IMR-90 (cell line): Measurements from ENCODE around the gene RIC3. TPM values are rescaled to one million over a fixed set of nuclear protein-coding genes. Genes with fewer than 3 reads are reported as not detected.

Experiments used
- ATAC-seq: fragments of 200-7000 bp; cut with Tn5 transposase; 2 replicates; pipeline ENCODE4 v1.9.1; 2020; ENCODE audit warnings: low read depth, mild to moderate bottlenecking, moderate library complexity
- BruUV-seq: library from RNA; stranded (reverse); fragments of 400-500 nt; replicated peaks from 2 replicates; lab custom pipeline; 2021; lab: Mats Ljungman, UMichigan
- CTCF ChIA-PET: fragments of 300-600 bp; formaldehyde crosslinking; extraction: SDS; loops from one replicate; lab custom pipeline; 2021; ENCODE audit warnings: antibody characterized with exemption; lab: Yijun Ruan, JAX
- POLR2A ChIA-PET: fragments of 300-600 bp; sonication (Branson Sonifier 250); formaldehyde crosslinking; loops from one replicate; lab custom pipeline; 2022; ENCODE audit warnings: antibody characterized with exemption; ENCODE audit not compliant: unreplicated experiment; lab: Charles Lee
- DNase-seq: peaks from one replicate; pipeline ENCODE4 v3.0.0; 2013
- H2AFZ ChIP-seq: replicated peaks from 2 replicates; pipeline ENCODE3; 2013; ENCODE audit warnings: low read length, mild to moderate bottlenecking; ENCODE audit not compliant: poor library complexity
- H2AK5ac ChIP-seq: 2 replicates; pipeline ENCODE4 v1.6.1; 2013; ENCODE audit warnings: low read depth, low read length, inconsistent platforms
- H2AK9ac ChIP-seq: replicated peaks from 2 replicates; pipeline ENCODE3; 2013; ENCODE audit warnings: mild to moderate bottlenecking, low read depth, low read length, moderate library complexity; ENCODE audit not compliant: poor library complexity
- H2BK120ac ChIP-seq: 2 replicates; pipeline ENCODE4 v1.6.1; 2013; ENCODE audit warnings: low read depth, low read length, inconsistent platforms
- H2BK15ac ChIP-seq: 3 replicates; pipeline ENCODE4 v1.6.1; 2013; ENCODE audit warnings: low read depth, low read length, inconsistent platforms
- H2BK20ac ChIP-seq: 2 replicates; pipeline ENCODE4 v1.6.1; 2013; ENCODE audit warnings: low read depth, mild to moderate bottlenecking, inconsistent platforms, low read length, moderate library complexity
- H2BK5ac ChIP-seq: 2 replicates; pipeline ENCODE4 v1.6.1; 2013; ENCODE audit warnings: mild to moderate bottlenecking, low read depth, low read length, inconsistent platforms; ENCODE audit not compliant: poor library complexity, severe bottlenecking
- H3K14ac ChIP-seq: replicated peaks from 2 replicates; pipeline ENCODE4 v1.6.1; 2013; ENCODE audit warnings: low read depth, low read length, inconsistent platforms
- H3K18ac ChIP-seq: 2 replicates; pipeline ENCODE4 v1.6.1; 2013; ENCODE audit warnings: low read depth, low read length, control low read depth
- H3K23ac ChIP-seq: 2 replicates; pipeline ENCODE4 v1.6.1; 2013; ENCODE audit warnings: low read depth, low read length, inconsistent platforms
- H3K27ac ChIP-seq: 2 replicates; pipeline ENCODE4 v1.5.1; 2013; ENCODE audit warnings: mild to moderate bottlenecking, control low read depth, low read length; ENCODE audit not compliant: insufficient read depth
- H3K27me3 ChIP-seq: 2 replicates; pipeline ENCODE4 v1.6.1; 2013; ENCODE audit warnings: low read length; ENCODE audit not compliant: control insufficient read depth, insufficient read depth
- H3K36me3 ChIP-seq: 2 replicates; pipeline ENCODE4 v1.6.1; 2013; ENCODE audit warnings: low read length, mixed read lengths; ENCODE audit not compliant: control insufficient read depth, insufficient read depth
- H3K4ac ChIP-seq: 2 replicates; pipeline ENCODE4 v1.6.1; 2013; ENCODE audit warnings: low read depth, low read length, inconsistent platforms
- H3K4me1 ChIP-seq: 2 replicates; pipeline ENCODE4 v1.6.1; 2013; ENCODE audit warnings: low read length, mixed read lengths; ENCODE audit not compliant: control insufficient read depth, insufficient read depth
- H3K4me2 ChIP-seq: 2 replicates; pipeline ENCODE4 v1.6.1; 2013; ENCODE audit warnings: low read depth, mild to moderate bottlenecking, control low read depth, low read length, moderate library complexity
- H3K4me3 ChIP-seq: 2 replicates; pipeline ENCODE4 v1.5.1; 2013; ENCODE audit warnings: low read depth, mild to moderate bottlenecking, control low read depth, low read length, moderate library complexity; ENCODE audit not compliant: insufficient read depth
- H3K56ac ChIP-seq: 2 replicates; pipeline ENCODE4 v1.6.1; 2013; ENCODE audit warnings: low read length, inconsistent platforms; ENCODE audit not compliant: insufficient read depth; ENCODE audit errors: extremely low read depth
- H3K79me1 ChIP-seq, 2 experiments: 2 replicates each; pipeline ENCODE4 v1.6.1; 2013; ENCODE audit warnings: low read length in 2 of 2, inconsistent platforms in 1 of 2, low read depth in 1 of 2
- H3K9ac ChIP-seq: 2 replicates; pipeline ENCODE4 v1.6.1; 2013; ENCODE audit warnings: low read depth, low read length, control low read depth
- H3K9me1 ChIP-seq: 2 replicates; pipeline ENCODE4 v1.6.1; 2013; ENCODE audit warnings: low read length, inconsistent platforms; ENCODE audit not compliant: insufficient read depth
- H3K9me3 ChIP-seq: 2 replicates; pipeline ENCODE4 v1.6.1; 2013; ENCODE audit warnings: low read length; ENCODE audit not compliant: control insufficient read depth, insufficient read depth
- H4K20me1 ChIP-seq: 2 replicates; pipeline ENCODE4 v1.6.1; 2013; ENCODE audit warnings: low read length, inconsistent platforms; ENCODE audit not compliant: insufficient read depth
- H4K5ac ChIP-seq: 2 replicates; pipeline ENCODE4 v1.6.1; 2013; ENCODE audit warnings: mild to moderate bottlenecking, low read depth, low read length, control low read depth
- H4K8ac ChIP-seq, 2 experiments: 2 replicates each; pipeline ENCODE4 v1.6.1; 2013; ENCODE audit warnings: low read depth in 2 of 2, low read length in 2 of 2, control low read depth in 1 of 2, inconsistent platforms in 1 of 2
- H4K91ac ChIP-seq: 2 replicates; pipeline ENCODE4 v1.6.1; 2013; ENCODE audit warnings: low read depth, low read length, inconsistent platforms; ENCODE audit not compliant: insufficient read depth
- BHLHE40 ChIP-seq: fragments of 150-350 bp; IDR thresholded peaks from 2 replicates; pipeline ENCODE4 v1.6.1; 2016; ENCODE audit warnings: mild to moderate bottlenecking, low read depth, low read length
- CEBPB ChIP-seq: IDR thresholded peaks from 2 replicates; pipeline ENCODE4 v1.6.1; 2012; ENCODE audit warnings: low read depth, low read length, improper control_type of control experiment
- CTCF ChIP-seq: conservative IDR thresholded peaks from 2 replicates; pipeline ENCODE4 v1.5.1; 2012; ENCODE audit warnings: mild to moderate bottlenecking, low read depth, low read length, improper control_type of control experiment
- FOS ChIP-seq: fragments of 150-350 bp; IDR thresholded peaks from 2 replicates; pipeline ENCODE4 v1.6.1; 2016; ENCODE audit warnings: low read depth, low read length
- NFE2L2 ChIP-seq: fragments of 150-350 bp; IDR thresholded peaks from 2 replicates; pipeline ENCODE4 v1.6.1; 2016; ENCODE audit warnings: low read depth, mild to moderate bottlenecking, low read length
- RAD21 ChIP-seq: IDR thresholded peaks from 2 replicates; pipeline ENCODE4 v1.6.1; 2012; ENCODE audit warnings: low read length, improper control_type of control experiment
- RCOR1 ChIP-seq: IDR thresholded peaks from 2 replicates; pipeline ENCODE4 v1.6.1; 2012; ENCODE audit warnings: mild to moderate bottlenecking, low read length, improper control_type of control experiment; ENCODE audit not compliant: insufficient replicate concordance
- SMC3 ChIP-seq: fragments of 150-350 bp; IDR thresholded peaks from 2 replicates; pipeline ENCODE4 v1.6.1; 2016; ENCODE audit warnings: low read depth, mild to moderate bottlenecking, antibody characterized with exemption, low read length, moderate library complexity
- WGBS, 2 experiments: methylation state at CpG; one replicate each; pipeline versions ENCODE4 v1.1.5 to v1.1.7; 2013; ENCODE audit warnings: missing lambda C conversion rate in 2 of 2; ENCODE audit not compliant: insufficient read length in 1 of 2; ENCODE audit errors: extremely low coverage in 2 of 2; 5-methylcytosine and 5-hydroxymethylcytosine counted together
- dilution Hi-C: fragments of 300-500 bp; cut with HindIII; formaldehyde crosslinking; loops from one replicate; pipeline ENCODE4 v1.14.3; 2018; ENCODE audit warnings: low sequenced_read_pairs; ENCODE audit not compliant: unreplicated experiment
- in situ Hi-C: fragments of 300-500 bp; cut with MboI; formaldehyde crosslinking; loops from 3 replicates; pipeline ENCODE4 v1.14.3; 2019; ENCODE audit warnings: low sequenced_read_pairs, inconsistent platforms, mixed read lengths
- intact Hi-C: fragments of 100-400 bp; cut with micrococcal nuclease; formaldehyde crosslinking; loops from 2 replicates; pipeline ENCODE4 v1.10.0; 2022
- polyA plus RNA-seq, 3 experiments: library from polyadenylated mRNA; depleted of rRNA; stranded (reverse); fragments of >200 nt; gene quantifications; 2 replicates each; pipeline ENCODE4 v1.2.3, GENCODE V29; 2012; ENCODE audit warnings: low replicate concordance in 1 of 3
- total RNA-seq: library from RNA; depleted of rRNA; stranded (reverse); fragments of >200 nt; gene quantifications from 2 replicates; pipeline ENCODE4 v1.2.3, GENCODE V29; 2012

Gene RIC3
- total and polyA plus RNA-seq, 2 of the 4 experiments (the other 2 are of a cell fraction) = not detected

GRCh38 chr11:8218409-8218808 is 49.6 kb upstream of the RIC3 start (continued):
- TF ChIP-seq CTCF (no peak), NFE2L2 (no peak), SMC3 (no peak), RCOR1 (no peak)

- H3K27ac ChIP-seq = no peak overlapping the region
These were observed 49.1 kb upstream of the RIC3 start for GRCh38 chr11:8217926-8218325.

More at GRCh38 chr11:8217926-8218325, 49.1 kb upstream of the RIC3 start:
- Histone ChIP-seq H3K79me1 (no peaks in the 10 kb centered on the region), H3K27me3 (peaks cover 25% of the 10 kb centered on the region), H3K4me1 (no peaks in the 10 kb centered on the region), H3K4ac (no peak overlapping the region), H3K9me1 (no peaks in the 10 kb centered on the region), H3K56ac (no peak overlapping the region), H4K5ac (no peak overlapping the region), H3K9me3 (no peaks in the 10 kb centered on the region), H2AK9ac (no peak overlapping the region), H2BK15ac (no peak overlapping the region), H2BK5ac (no peak overlapping the region), H3K36me3 (no peaks in the 10 kb centered on the region), H4K91ac (no peak overlapping the region), H3K23ac (no peak overlapping the region), H4K20me1 (no peaks in the 10 kb centered on the region), H3K4me3 (no peak overlapping the region), H3K9ac (no peak overlapping the region), H2AFZ (no peak overlapping the region), H2BK20ac (no peak overlapping the region), H3K4me2 (no peak overlapping the region), H4K8ac (no peak overlapping the region), H2AK5ac (no peak overlapping the region), H3K18ac (no peak overlapping the region), H3K14ac (no peak overlapping the region), H2BK120ac (no peak overlapping the region)
- CTCF ChIA-PET = no interaction called here
- BruUV-seq = no TSS peak
- ATAC-seq (no peak), DNase-seq (no peak)
- TF ChIP-seq BHLHE40 = no peak
- no peak for TF ChIP-seq FOS
- TF ChIP-seq CEBPB = no peak
- no peak for TF ChIP-seq RAD21
- dilution Hi-C loops = no loop called here
- in situ Hi-C loops = no loop called here
- POLR2A ChIA-PET = no interaction called here
- intact Hi-C loops = no loop called here
- WGBS, 2 experiments = 50% methylated on average over 1 of the region's 11 CpGs; no CpG with 5 or more reads in 1 of the 2 experiments
